B cell (primary cell): ENCODE results near the gene ZFYVE27. TPM values are rescaled to one million over a fixed set of nuclear protein-coding genes. Genes with fewer than 3 reads are reported as not detected.

Experiments
- ATAC-seq: fragments of 200-7000 bp; cut with Tn5 transposase; one replicate; pipeline ENCODE4 v1.10.0; 2021; ENCODE audit warnings: low read depth, mild to moderate bottlenecking, moderate number of reproducible peaks, moderate library complexity
- CTCF ChIA-PET: fragments of 350-600 bp; sonication (Branson Sonifier 250); formaldehyde crosslinking; loops from one replicate; lab custom pipeline; 2021; ENCODE audit warnings: antibody characterized with exemption, inconsistent platforms; lab: Charles Lee
- POLR2A ChIA-PET: fragments of 350-600 bp; sonication (Branson Sonifier 250); formaldehyde crosslinking; loops from one replicate; lab custom pipeline; 2021; ENCODE audit warnings: antibody characterized with exemption; lab: Charles Lee
- DNase-seq: peaks from one replicate; pipeline ENCODE4 v3.0.0; 2013
- H2AFZ ChIP-seq: 2 replicates; pipeline ENCODE4 v1.6.1; 2012; ENCODE audit warnings: mild to moderate bottlenecking, low read depth, low read length; ENCODE audit not compliant: insufficient read depth, poor library complexity, severe bottlenecking
- H3K27ac ChIP-seq, 2 donors: 1 replicate in 1 of 2; 2 replicates in 1 of 2; pipeline ENCODE4 v1.5.1; 2012 to 2013; ENCODE audit warnings: low read length in 2 of 2, mild to moderate bottlenecking in 2 of 2, moderate library complexity in 1 of 2
- H3K27me3 ChIP-seq, 4 experiments: fragments of 200-600 bp in 1 of 4; sonication (generic) in 1 of 4; replicated peaks in 1 of 4; 1 replicate in 2 of 4; 2 replicates in 2 of 4; pipeline versions ENCODE4 v1.6.1 to v1.7.0; 2013 to 2016; ENCODE audit warnings: low read length in 3 of 4, mild to moderate bottlenecking in 2 of 4, mixed read lengths in 1 of 4, moderate library complexity in 1 of 4; ENCODE audit not compliant: insufficient read depth in 4 of 4, control insufficient read depth in 3 of 4; ENCODE audit errors: control extremely low read depth in 1 of 4
- H3K36me3 ChIP-seq, 2 experiments: replicated peaks in 1 of 2; 1 replicate in 1 of 2; 2 replicates in 1 of 2; pipeline versions ENCODE4 v1.6.1 to v1.7.1; 2013; ENCODE audit warnings: low read length in 1 of 2; ENCODE audit not compliant: insufficient read depth in 2 of 2, control insufficient read depth in 1 of 2; ENCODE audit errors: control extremely low read depth in 1 of 2, extremely low read depth in 1 of 2
- H3K4me1 ChIP-seq, 2 donors: fragments of 200-600 bp in 1 of 2; sonication (generic) in 1 of 2; 1 replicate in 1 of 2; 2 replicates in 1 of 2; pipeline versions ENCODE4 v1.5.1 to v1.6.1; 2013 to 2017; ENCODE audit warnings: low read length in 2 of 2; ENCODE audit not compliant: control insufficient read depth in 2 of 2, insufficient read depth in 2 of 2
- H3K4me2 ChIP-seq: replicated peaks from 2 replicates; pipeline ENCODE3; 2012; ENCODE audit warnings: mild to moderate bottlenecking, low read depth, low read length; ENCODE audit not compliant: poor library complexity, severe bottlenecking
- H3K4me3 ChIP-seq, 5 experiments: fragments of 200-600 bp in 1 of 5; sonication (generic) in 1 of 5; 1 replicate in 3 of 5; 2 replicates in 2 of 5; pipeline versions ENCODE4 v1.5.1 to v1.7.0; 2011 to 2016; ENCODE audit warnings: low read length in 4 of 5, mild to moderate bottlenecking in 4 of 5, low read depth in 2 of 5, control low read depth in 1 of 5, moderate library complexity in 1 of 5; ENCODE audit not compliant: insufficient read depth in 1 of 5; ENCODE audit errors: control extremely low read depth in 1 of 5, extremely low read depth in 1 of 5
- H3K79me2 ChIP-seq: fragments of 200-600 bp; sonication (generic); one replicate; pipeline ENCODE4 v1.6.0; 2016; ENCODE audit warnings: low read length; ENCODE audit not compliant: control insufficient read depth, insufficient read depth
- H3K9ac ChIP-seq: fragments of 200-600 bp; sonication (generic); 2 replicates; pipeline ENCODE4 v1.6.1; 2017; ENCODE audit warnings: mild to moderate bottlenecking, low read length, moderate library complexity
- H3K9me3 ChIP-seq, 3 donors: one replicate each; pipeline versions ENCODE4 v1.6.1 to v1.7.1; 2013; ENCODE audit warnings: low read length in 2 of 3; ENCODE audit not compliant: control insufficient read depth in 2 of 3, insufficient read depth in 1 of 3; ENCODE audit errors: control extremely low read depth in 1 of 3
- H4K20me1 ChIP-seq: 2 replicates; pipeline ENCODE4 v1.6.0; 2012; ENCODE audit warnings: mild to moderate bottlenecking, low read length; ENCODE audit not compliant: insufficient read depth, control insufficient read depth, poor library complexity, severe bottlenecking
- H3K27ac Mint-ChIP-seq: one replicate; pipeline ENCODE4 v1.8.0; 2021; ENCODE audit warnings: mixed read lengths
- H3K27me3 Mint-ChIP-seq: one replicate; pipeline ENCODE4 v1.8.0; 2021; ENCODE audit warnings: mixed read lengths
- H3K4me1 Mint-ChIP-seq: one replicate; pipeline ENCODE4 v1.8.0; 2021; ENCODE audit warnings: mixed read lengths
- H3K4me3 Mint-ChIP-seq: one replicate; pipeline ENCODE4 v1.8.0; 2021; ENCODE audit warnings: mixed read lengths
- H3K9me3 Mint-ChIP-seq: one replicate; pipeline ENCODE4 v1.8.0; 2022; ENCODE audit warnings: mixed read lengths; ENCODE audit not compliant: insufficient read depth
- EZH2 ChIP-seq: IDR thresholded peaks from 2 replicates; pipeline ENCODE4 v1.6.1; 2012; ENCODE audit warnings: borderline replicate concordance, low read depth, mild to moderate bottlenecking, moderate library complexity, low read length; ENCODE audit not compliant: insufficient read depth, poor library complexity, severe bottlenecking
- WGBS: methylation state at CpG from one replicate; pipeline ENCODE4 v1.1.5; 2013; ENCODE audit warnings: missing lambda C conversion rate; ENCODE audit not compliant: insufficient coverage; 5-methylcytosine and 5-hydroxymethylcytosine counted together
- intact Hi-C: fragments of 100-400 bp; cut with micrococcal nuclease; formaldehyde crosslinking; loops from one replicate; pipeline ENCODE4 v1.10.0; 2022
- polyA plus RNA-seq: library from polyadenylated mRNA; depleted of rRNA; stranded (reverse); fragments of >200 nt; gene quantifications from 2 replicates; pipeline ENCODE4 v1.2.3, GENCODE V29; 2012
- total RNA-seq, 2 donors: library from RNA; stranded (reverse); fragments of 120-200 nt in 1 of 2; gene quantifications; 1 replicate in 1 of 2; 2 replicates in 1 of 2; pipeline versions ENCODE4 v1.2.3 to v1.2.4, GENCODE V29; 2013 to 2022
- TF ChIP-seq, protein P1 (sequence below): fragments of 200-600 bp; IDR thresholded peaks from one replicate; pipeline ENCODE4 v1.8.0; 2022; ENCODE audit warnings: antibody characterized with exemption, mild to moderate bottlenecking

ZFYVE27 gene
- total and polyA plus RNA-seq, 2 donors (not counting 1 experiment from before 2014, with no cell fraction given) = 50.4 to 79.7 TPM

DNA sequence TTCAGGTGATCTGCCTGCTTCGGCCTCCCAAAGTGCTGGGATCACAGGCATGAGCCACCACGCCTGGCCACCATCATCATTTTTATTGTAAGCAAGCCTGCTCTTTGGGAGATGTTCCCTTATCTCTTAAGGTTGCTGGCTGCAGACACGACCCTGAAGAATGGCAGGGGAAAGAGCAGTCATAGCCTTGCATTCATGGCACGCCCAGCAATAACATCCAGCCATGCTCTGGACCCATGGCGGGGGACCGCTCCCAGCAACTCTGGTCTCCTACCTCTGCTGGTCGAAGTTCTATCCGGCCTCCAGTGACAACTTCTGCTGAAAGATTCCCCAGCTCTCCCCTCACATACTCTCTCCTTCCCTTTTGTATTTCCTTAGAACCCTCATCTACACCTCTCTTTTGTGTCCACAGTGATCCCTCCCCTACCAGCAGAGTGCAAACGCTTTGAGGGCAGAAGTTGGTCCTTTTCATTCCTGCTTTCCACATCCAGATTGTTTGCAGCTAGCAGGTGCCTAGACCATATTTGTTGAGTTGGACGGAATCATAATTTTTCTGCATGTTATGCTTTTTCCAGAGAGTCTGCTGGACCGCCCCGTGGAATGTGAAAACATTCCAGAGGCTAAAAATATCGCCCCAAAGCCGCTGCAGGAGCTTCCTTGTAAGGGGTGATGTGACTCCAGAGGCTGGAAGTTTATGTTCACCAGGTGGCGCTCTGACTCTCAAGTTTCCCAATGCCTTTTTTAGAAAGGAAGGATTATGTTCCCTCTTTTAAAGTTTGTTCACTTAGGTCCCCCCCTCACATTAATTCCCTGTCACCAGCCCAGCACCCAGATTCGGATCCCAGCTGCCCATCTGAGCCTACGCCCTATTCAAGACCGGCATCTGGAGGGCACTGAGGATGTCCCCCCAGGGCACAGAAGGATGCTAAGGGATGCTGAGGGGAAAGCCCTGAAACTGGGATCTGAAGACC lies 27.7 kb upstream of the ZFYVE27 start:
- Histone ChIP-seq H3K27ac (no peak overlapping the region), H3K27me3 (peaks cover 0 to 43% (median 20%) of the 10 kb centered on the region in 4 experiments), H3K9ac (no peak overlapping the region), H3K36me3 (no peaks in the 10 kb centered on the region), H3K9me3 (no peaks in the 10 kb centered on the region), H3K79me2 (no peaks in the 10 kb centered on the region), H3K4me1 (peaks cover 7 to 11% of the 10 kb centered on the region in 2 donors), H3K4me3 (no peak overlapping the region), H4K20me1 (no peaks in the 10 kb centered on the region), H2AFZ (no peak overlapping the region), H3K4me2 (no peak overlapping the region)
- ChIA-PET POLR2A (interaction anchor here (0.6 kb wide), 2 partner anchors 22 to 35 kb away, joined by 3 to 6 read pairs; no protein-coding TSS in a partner anchor), CTCF (interaction anchor here (0.6 to 4.7 kb wide), 14 partner anchors 7 to 40 kb away, joined by 3 to 63 read pairs (median 4); partner anchors contain the start of genes AVPI1 and ZFYVE27)
- Mint-ChIP-seq H3K9me3 (no peaks in the 10 kb centered on the region), H3K4me3 (peak overlapping the region; percentile 44), H3K27me3 (peaks cover 34% of the 10 kb centered on the region), H3K4me1 (peaks cover 14% of the 10 kb centered on the region), H3K27ac (no peak overlapping the region)
- DNase-seq = peak; percentile 42
- intact Hi-C loops = loop anchor here (1.0 to 2.0 kb wide), 2 partner anchors 22 to 32 kb away; no protein-coding TSS in a partner anchor
- TF ChIP-seq EZH2 = no peak
- TF ChIP-seq, protein P1, sequence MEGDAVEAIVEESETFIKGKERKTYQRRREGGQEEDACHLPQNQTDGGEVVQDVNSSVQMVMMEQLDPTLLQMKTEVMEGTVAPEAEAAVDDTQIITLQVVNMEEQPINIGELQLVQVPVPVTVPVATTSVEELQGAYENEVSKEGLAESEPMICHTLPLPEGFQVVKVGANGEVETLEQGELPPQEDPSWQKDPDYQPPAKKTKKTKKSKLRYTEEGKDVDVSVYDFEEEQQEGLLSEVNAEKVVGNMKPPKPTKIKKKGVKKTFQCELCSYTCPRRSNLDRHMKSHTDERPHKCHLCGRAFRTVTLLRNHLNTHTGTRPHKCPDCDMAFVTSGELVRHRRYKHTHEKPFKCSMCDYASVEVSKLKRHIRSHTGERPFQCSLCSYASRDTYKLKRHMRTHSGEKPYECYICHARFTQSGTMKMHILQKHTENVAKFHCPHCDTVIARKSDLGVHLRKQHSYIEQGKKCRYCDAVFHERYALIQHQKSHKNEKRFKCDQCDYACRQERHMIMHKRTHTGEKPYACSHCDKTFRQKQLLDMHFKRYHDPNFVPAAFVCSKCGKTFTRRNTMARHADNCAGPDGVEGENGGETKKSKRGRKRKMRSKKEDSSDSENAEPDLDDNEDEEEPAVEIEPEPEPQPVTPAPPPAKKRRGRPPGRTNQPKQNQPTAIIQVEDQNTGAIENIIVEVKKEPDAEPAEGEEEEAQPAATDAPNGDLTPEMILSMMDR = peak; percentile 57
- ATAC-seq = no peak
- WGBS = 56% methylated on average over 14 of the region's 18 CpGs
